ENCODE data around the gene GTPBP6. TPM values are rescaled to one million over a fixed set of nuclear protein-coding genes. Genes with fewer than 3 reads are reported as not detected.
A peak's percentile ranks its signal among the peaks of the same experiment; 100 is the strongest.

The GTPBP6 gene, protein sequence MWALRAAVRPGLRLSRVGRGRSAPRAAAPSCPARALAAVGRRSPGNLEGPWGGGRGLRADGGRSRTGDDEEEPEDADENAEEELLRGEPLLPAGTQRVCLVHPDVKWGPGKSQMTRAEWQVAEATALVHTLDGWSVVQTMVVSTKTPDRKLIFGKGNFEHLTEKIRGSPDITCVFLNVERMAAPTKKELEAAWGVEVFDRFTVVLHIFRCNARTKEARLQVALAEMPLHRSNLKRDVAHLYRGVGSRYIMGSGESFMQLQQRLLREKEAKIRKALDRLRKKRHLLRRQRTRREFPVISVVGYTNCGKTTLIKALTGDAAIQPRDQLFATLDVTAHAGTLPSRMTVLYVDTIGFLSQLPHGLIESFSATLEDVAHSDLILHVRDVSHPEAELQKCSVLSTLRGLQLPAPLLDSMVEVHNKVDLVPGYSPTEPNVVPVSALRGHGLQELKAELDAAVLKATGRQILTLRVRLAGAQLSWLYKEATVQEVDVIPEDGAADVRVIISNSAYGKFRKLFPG
- total RNA-seq: 10 to 100 TPM; 20.9 to 32.8 (median 23.2) TPM
- long read RNA-seq, partial matches to known transcripts: 3 of 5 reads
- long read RNA-seq, other reads (novel, unspliced or antisense): 1 of 5 reads

DNA sequence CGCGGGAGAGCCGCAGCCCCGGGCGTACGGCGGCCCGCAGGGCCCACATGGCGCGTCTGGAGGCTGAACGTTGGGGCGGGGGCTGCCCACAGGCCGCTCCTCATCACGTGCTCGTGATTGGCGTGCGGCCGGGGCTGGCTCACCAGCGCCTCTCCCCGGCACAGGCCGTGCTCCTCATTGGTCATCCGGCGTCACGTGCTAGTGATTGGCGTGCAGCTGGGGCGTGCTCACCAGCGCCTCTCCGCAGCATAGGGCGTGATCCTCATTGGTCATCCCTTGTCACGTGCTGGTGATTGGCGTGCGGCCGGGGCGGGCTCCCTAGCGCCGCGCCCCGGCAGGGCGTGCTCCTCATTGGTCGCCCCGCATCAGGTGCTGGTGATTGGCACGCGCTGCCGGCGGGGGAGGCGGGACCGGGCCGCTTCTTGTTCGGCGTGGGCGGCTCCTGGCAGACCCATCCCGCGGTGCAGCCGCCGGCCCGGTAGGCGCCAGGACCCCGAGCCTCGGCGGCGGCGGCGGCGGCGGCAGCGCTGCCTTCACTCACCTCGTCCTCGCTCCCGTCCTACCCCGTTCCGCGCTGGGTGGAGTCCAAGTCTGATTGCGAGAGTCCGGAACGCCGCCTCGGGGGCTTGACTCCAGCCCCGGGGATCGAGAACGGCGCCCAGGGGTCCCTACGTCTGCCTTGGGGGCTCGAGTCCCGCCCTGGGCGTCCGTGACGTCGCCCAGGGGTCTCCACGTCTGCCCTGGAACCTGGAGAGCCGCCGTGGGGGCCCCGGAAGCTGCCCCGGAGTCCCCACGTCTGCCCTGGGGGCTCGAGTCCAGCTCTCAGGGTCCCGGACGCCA is at the start of gene GTPBP6:
TSS of gene GTPBP6 (minus strand) at position 58 of the 840 bp plus-strand sequence. CDS start at position 49, 9 bp downstream.
- TF ChIP-seq CTCF (IDR thresholded peaks at IDR 0.05) (peak in 2 of 4 donors; percentile 20 to 40), POLR2A (IDR thresholded peaks at IDR 0.05) (peak; percentile 74)
- H3K4me1 ChIP-seq: peaks cover 0 to 11% (median 0%) of the 10 kb centered on the region in 4 donors
- peak within 1 kb of the TSS; percentile 90 to 91 (median 91) for H3K4me3 ChIP-seq
- H3K36me3 ChIP-seq: peaks cover 0 to 11% (median 0%) of the 10 kb centered on the region in 4 donors
- ATAC-seq (peak; percentile 77 to 84 (median 80)), DNase-seq (peak; percentile 99 to 100 (median 100))
- 0% methylated on average over 12 of the region's 97 CpGs for WGBS (ENCODE audit: insufficient coverage, low coverage, low lambda C conversion rate, missing lambda C conversion rate)
- H3K9me3 ChIP-seq: no peaks in the 10 kb centered on the region
- H3K27me3 ChIP-seq: no peaks in the 10 kb centered on the region
- H3K27ac ChIP-seq: peak within 1 kb of the TSS; percentile 83 to 89 (median 86)
- intact Hi-C loops (cut with DNase I): no loop called here

- TF ChIP-seq POLR2A (IDR thresholded peaks at IDR 0.05) (no peak), CTCF (IDR thresholded peaks at IDR 0.05) (no peak)
- H3K27ac ChIP-seq: no peak overlapping the region
- intact Hi-C loops (cut with DNase I): no loop called here
- H3K27me3 ChIP-seq: no peaks in the 10 kb centered on the region
- H3K9me3 ChIP-seq: no peaks in the 10 kb centered on the region
- H3K36me3 ChIP-seq: no peaks in the 10 kb centered on the region
- peak in 1 of 3 donors; percentile 30 for DNase-seq
- WGBS (ENCODE audit: insufficient coverage, low coverage, low lambda C conversion rate, missing lambda C conversion rate): no CpG with 5 or more reads among the region's 17 CpGs
- no peak for ATAC-seq
- no peaks in the 10 kb centered on the region for H3K4me1 ChIP-seq
- H3K4me3 ChIP-seq: no peak overlapping the region
Measured at GRCh38 chrX:367866-368265, 49.3 kb upstream of the GTPBP6 start.

DNA sequence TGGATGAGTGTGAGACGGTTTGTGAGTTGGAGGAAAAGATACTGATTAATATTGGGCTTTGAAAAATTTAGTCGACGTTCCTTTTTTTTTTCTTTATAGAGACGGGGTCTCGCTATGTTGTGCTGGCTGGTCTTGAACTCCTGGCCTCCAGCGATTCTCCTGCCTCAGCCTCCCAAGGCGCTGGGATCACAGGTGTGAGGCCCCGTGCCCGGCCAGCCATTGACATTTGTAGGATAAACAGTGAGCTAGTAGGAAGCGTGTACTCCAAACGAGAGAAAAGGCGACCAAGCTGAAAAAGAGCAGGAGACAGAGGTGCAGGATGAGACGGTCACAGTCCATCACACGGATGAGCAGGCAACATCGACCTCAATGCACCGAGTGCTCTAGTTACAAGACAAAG is 48.8 kb upstream of the GTPBP6 start:
- TF ChIP-seq CTCF (IDR thresholded peaks at IDR 0.05) (no peak), POLR2A (IDR thresholded peaks at IDR 0.05) (no peak)
- H3K9me3 ChIP-seq: no peaks in the 10 kb centered on the region
- intact Hi-C loops (cut with DNase I): no loop called here
- WGBS (ENCODE audit: insufficient coverage, low coverage, low lambda C conversion rate, missing lambda C conversion rate): 84% methylated on average over 9 of the region's 16 CpGs
- DNase-seq (peak in 1 of 3 donors; percentile 10), ATAC-seq (no peak)
- H3K4me1 ChIP-seq: no peaks in the 10 kb centered on the region
- no peak overlapping the region for H3K27ac ChIP-seq
- no peak overlapping the region for H3K4me3 ChIP-seq
- H3K27me3 ChIP-seq: no peaks in the 10 kb centered on the region
- H3K36me3 ChIP-seq: no peaks in the 10 kb centered on the region

GRCh38 chrX:363621-364375 is 45.2 kb upstream of the GTPBP6 start:
- WGBS (ENCODE audit: insufficient coverage, low coverage, low lambda C conversion rate, missing lambda C conversion rate): 86% methylated on average over 19 of the region's 37 CpGs
- no peaks in the 10 kb centered on the region for H3K9me3 ChIP-seq
- H3K4me1 ChIP-seq: no peaks in the 10 kb centered on the region
- H3K27ac ChIP-seq: no peak overlapping the region
- TF ChIP-seq POLR2A (IDR thresholded peaks at IDR 0.05) (no peak), CTCF (IDR thresholded peaks at IDR 0.05) (no peak)
- no peak for ATAC-seq
- DNase-seq: no peak
- H3K27me3 ChIP-seq: no peaks in the 10 kb centered on the region
- intact Hi-C loops (cut with DNase I): no loop called here
- H3K4me3 ChIP-seq: no peak overlapping the region
- H3K36me3 ChIP-seq: no peaks in the 10 kb centered on the region

All from right lobe of liver (tissue), 6 donors.